ENCODE data around the gene CYB561D2. TPM values are rescaled to one million over a fixed set of nuclear protein-coding genes. Genes with fewer than 3 reads are reported as not detected.

Gene CYB561D2
- total and polyA plus RNA-seq, 2 of the 13 experiments (the other 11 are each of a cell fraction or from before 2014, with no cell fraction given) = 11.1 to 17.2 TPM

DNA sequence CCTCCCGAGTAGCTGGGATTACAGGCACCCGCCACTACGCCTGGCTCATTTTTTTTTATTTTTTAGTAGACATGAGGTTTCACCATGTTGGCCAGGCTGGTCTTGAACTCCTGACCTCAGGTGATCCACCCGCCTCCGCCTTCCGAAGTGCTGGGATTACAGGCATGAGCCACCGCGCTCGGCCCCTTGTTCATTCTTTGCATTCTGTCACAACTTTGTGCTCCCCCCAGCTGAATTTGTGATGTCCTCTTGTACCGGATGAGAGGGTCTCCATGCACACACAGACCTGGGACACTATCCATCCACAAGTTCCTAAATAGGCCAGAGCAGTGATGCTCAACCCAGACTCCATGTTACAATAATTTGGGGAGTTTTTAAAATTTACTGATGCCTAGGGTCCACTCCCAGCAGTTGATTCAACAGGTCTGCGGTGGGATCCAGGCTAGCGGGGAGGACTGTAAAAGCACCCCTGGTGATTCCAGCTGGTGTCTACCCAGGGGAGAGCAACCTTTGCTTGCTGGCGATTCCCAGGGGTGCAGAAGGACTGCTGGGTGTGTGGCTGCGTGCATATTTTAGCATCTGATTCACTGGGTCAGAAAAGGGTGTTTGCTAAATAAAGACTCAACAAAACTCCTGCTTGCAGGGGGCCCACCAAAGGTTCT is 11.0 kb upstream of the CYB561D2 start (continued):
- TF ChIP-seq, protein P1, sequence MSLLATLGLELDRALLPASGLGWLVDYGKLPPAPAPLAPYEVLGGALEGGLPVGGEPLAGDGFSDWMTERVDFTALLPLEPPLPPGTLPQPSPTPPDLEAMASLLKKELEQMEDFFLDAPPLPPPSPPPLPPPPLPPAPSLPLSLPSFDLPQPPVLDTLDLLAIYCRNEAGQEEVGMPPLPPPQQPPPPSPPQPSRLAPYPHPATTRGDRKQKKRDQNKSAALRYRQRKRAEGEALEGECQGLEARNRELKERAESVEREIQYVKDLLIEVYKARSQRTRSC (CRISPR knock-in tag; IDR thresholded peaks at IDR 0.05; ENCODE audit: low read depth) = no peak
- TF ChIP-seq ZNF597 (CRISPR knock-in tag; IDR thresholded peaks at IDR 0.05) (no peak), CEBPG (CRISPR knock-in tag; IDR thresholded peaks at IDR 0.05) (no peak), ZNF569 (CRISPR knock-in tag; IDR thresholded peaks at IDR 0.05; ENCODE audit: borderline replicate concordance) (no peak), MXD4 (CRISPR knock-in tag; IDR thresholded peaks at IDR 0.05) (no peak)
- TF ChIP-seq, protein P2, sequence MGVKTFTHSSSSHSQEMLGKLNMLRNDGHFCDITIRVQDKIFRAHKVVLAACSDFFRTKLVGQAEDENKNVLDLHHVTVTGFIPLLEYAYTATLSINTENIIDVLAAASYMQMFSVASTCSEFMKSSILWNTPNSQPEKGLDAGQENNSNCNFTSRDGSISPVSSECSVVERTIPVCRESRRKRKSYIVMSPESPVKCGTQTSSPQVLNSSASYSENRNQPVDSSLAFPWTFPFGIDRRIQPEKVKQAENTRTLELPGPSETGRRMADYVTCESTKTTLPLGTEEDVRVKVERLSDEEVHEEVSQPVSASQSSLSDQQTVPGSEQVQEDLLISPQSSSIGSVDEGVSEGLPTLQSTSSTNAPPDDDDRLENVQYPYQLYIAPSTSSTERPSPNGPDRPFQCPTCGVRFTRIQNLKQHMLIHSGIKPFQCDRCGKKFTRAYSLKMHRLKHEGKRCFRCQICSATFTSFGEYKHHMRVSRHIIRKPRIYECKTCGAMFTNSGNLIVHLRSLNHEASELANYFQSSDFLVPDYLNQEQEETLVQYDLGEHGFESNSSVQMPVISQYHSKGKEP (CRISPR knock-in tag; IDR thresholded peaks at IDR 0.05) = no peak

DNA sequence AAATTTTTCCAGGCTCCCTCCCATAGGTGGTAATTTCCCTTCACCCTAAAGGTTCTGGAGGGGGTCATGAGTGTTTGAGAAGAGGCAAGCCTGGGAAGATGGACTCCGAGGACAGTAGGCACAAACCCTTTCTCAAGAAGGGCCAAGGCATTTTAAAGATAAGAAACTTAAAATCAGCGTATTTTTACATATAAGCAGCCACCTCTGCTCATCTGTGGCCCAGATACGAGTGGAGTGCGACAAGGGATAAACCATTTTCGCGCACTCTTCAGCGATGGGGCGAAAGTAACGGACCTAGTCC is 10.6 kb upstream of the CYB561D2 start:
- no peaks in the 10 kb centered on the region for H3K9me3 ChIP-seq (ENCODE audit: low read length)
- no peaks in the 10 kb centered on the region; the same call in 1 of the 2 replicates for H4K20me1 ChIP-seq (ENCODE audit: insufficient read depth, low read length)
- ATAC-seq = no peak
- TF ChIP-seq RXRA (CRISPR knock-in tag; IDR thresholded peaks at IDR 0.05) (no peak), ZNF773 (CRISPR knock-in tag; IDR thresholded peaks at IDR 0.05; ENCODE audit: borderline replicate concordance) (no peak), TIGD3 (CRISPR knock-in tag; IDR thresholded peaks at IDR 0.05; ENCODE audit: borderline replicate concordance) (no peak), SIN3B (IDR thresholded peaks at IDR 0.05; ENCODE audit: low read length) (no peak), NR2C2 (CRISPR knock-in tag; IDR thresholded peaks at IDR 0.05; ENCODE audit: borderline replicate concordance) (no peak), ELF4 (CRISPR knock-in tag; IDR thresholded peaks at IDR 0.05; ENCODE audit: borderline replicate concordance) (no peak), HNRNPUL1 (IDR thresholded peaks at IDR 0.05; ENCODE audit: low read depth, low read length) (no peak), FOXP1 (IDR thresholded peaks at IDR 0.05) (no peak), FOXP1 (CRISPR knock-in tag; IDR thresholded peaks at IDR 0.05) (no peak), GPN1 (CRISPR knock-in tag; IDR thresholded peaks at IDR 0.05; ENCODE audit: borderline replicate concordance) (no peak)
- TF ChIP-seq, protein P3, sequence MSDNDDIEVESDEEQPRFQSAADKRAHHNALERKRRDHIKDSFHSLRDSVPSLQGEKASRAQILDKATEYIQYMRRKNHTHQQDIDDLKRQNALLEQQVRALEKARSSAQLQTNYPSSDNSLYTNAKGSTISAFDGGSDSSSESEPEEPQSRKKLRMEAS (IDR thresholded peaks at IDR 0.05) = no peak
- H3K4me1 ChIP-seq (ENCODE audit: insufficient read depth, low read length) = peaks cover 57% of the 10 kb centered on the region
- FAIRE-seq = no peak
- no peak overlapping the region for H3K4me3 ChIP-seq (replicated peaks in 1 of 3; ENCODE audit: insufficient read depth in 1 of 3, low read depth in 2 of 3, low read length in 3 of 3)
- 91% methylated on average over 9 of the region's 9 CpGs for WGBS (ENCODE audit: low lambda C conversion rate)
- BruUV-seq (replicated peaks) = no TSS peak
- peaks cover 18% of the 10 kb centered on the region for H3K79me2 ChIP-seq (ENCODE audit: insufficient read depth, low read length)
- CTCF ChIA-PET (ENCODE audit: low intra/inter-chr PET ratio, low total read pairs) = no interaction called here
- H2AFZ ChIP-seq (ENCODE audit: low read length) = no peak overlapping the region
- intact Hi-C loops (cut with micrococcal nuclease; ENCODE audit: unreplicated experiment) = loop anchor here (10.0 kb wide), 1 partner anchor 205 kb away; no protein-coding TSS in a partner anchor
- H3K27ac ChIP-seq (ENCODE audit: extremely low read length, insufficient read depth, low read length) = no peak overlapping the region
- H3K9ac ChIP-seq (ENCODE audit: insufficient read depth, low read depth, low read length) = no peak overlapping the region
- no peak overlapping the region for H3K4me2 ChIP-seq (ENCODE audit: low read depth, low read length)
- POLR2A ChIA-PET = no interaction called here
- no peaks in the 10 kb centered on the region for H3K36me3 ChIP-seq (replicated peaks in 1 of 2; ENCODE audit: control insufficient read depth in 1 of 2, insufficient read depth in 2 of 2, low read length in 2 of 2)
- in situ Hi-C loops (cut with HindIII; ENCODE audit: extremely low pct_ligation_motif_present, low pct_unique_long_range_greater_than_20kb) = loop anchor here (10.0 kb wide), 1 partner anchor 205 kb away; no protein-coding TSS in a partner anchor
- peaks cover 1 to 2% of the 10 kb centered on the region in 2 experiments; a peak in 1 of 5 replicates for H3K27me3 ChIP-seq (ENCODE audit: control insufficient read depth in 1 of 2, insufficient read depth in 2 of 2, low read length in 2 of 2)
- no peak for DNase-seq (ENCODE audit: low spot score)
